Epithelial cell of alveolus of lung (primary cell): Measurements from ENCODE around the gene CDY1B. TPM values are rescaled to one million over a fixed set of nuclear protein-coding genes. Genes with fewer than 3 reads are reported as not detected.

Experiments
- total RNA-seq: library from RNA; depleted of rRNA; stranded (reverse); fragments of >200 nt; gene quantifications from 2 replicates; pipeline ENCODE4 v1.2.1, GENCODE V29; 2015

CDY1B gene
- not detected in 2 replicates for total RNA-seq

GRCh38 chrY:24047919-24048318, at the start of gene CDY1B:
Gene CDY1B (minus strand): TSS chrY:24048019. CDS start chrY:24047688, 331 bp downstream.

